Spinal cord (tissue), 10 donors: Measurements from ENCODE around the gene NUDCD3. TPM values are rescaled to one million over a fixed set of nuclear protein-coding genes. Genes with fewer than 3 reads are reported as not detected.

Experiments used
- DNase-seq, 6 donors: peaks; one replicate each; pipeline versions ENCODE4 v3.0.0 to v3.0.0-alpha.2; 2013 to 2015; ENCODE audit warnings: low spot score in 6 of 6, low read depth in 4 of 6
- H3K27ac ChIP-seq: one replicate; pipeline ENCODE4 v1.5.1; 2013; ENCODE audit warnings: low read depth, low read length, control low read depth
- H3K27me3 ChIP-seq: one replicate; pipeline ENCODE4 v1.6.1; 2013; ENCODE audit warnings: low read length; ENCODE audit not compliant: control insufficient read depth, insufficient read depth
- H3K36me3 ChIP-seq: one replicate; pipeline ENCODE4 v1.6.1; 2013; ENCODE audit warnings: low read length; ENCODE audit not compliant: control insufficient read depth, insufficient read depth
- H3K4me1 ChIP-seq: one replicate; pipeline ENCODE4 v1.6.1; 2013; ENCODE audit warnings: low read length; ENCODE audit not compliant: control insufficient read depth, insufficient read depth
- H3K4me3 ChIP-seq: one replicate; pipeline ENCODE4 v1.5.1; 2013; ENCODE audit warnings: low read depth, low read length, control low read depth
- H3K9me3 ChIP-seq: one replicate; pipeline ENCODE4 v1.6.1; 2013; ENCODE audit warnings: low read length; ENCODE audit not compliant: control insufficient read depth, insufficient read depth
- WGBS: methylation state at CpG from one replicate; pipeline ENCODE4 v1.1.5; 2013; ENCODE audit warnings: missing lambda C conversion rate; ENCODE audit not compliant: insufficient coverage; 5-methylcytosine and 5-hydroxymethylcytosine counted together
- polyA plus RNA-seq, 2 donors: library from polyadenylated mRNA; unstranded; fragments of 120-200 nt; gene quantifications; one replicate each; pipeline ENCODE4 v1.2.1, GENCODE V29; 2013; ENCODE audit not compliant: insufficient read length in 2 of 2
- total RNA-seq, 2 donors: library from RNA; depleted of rRNA in 1 of 2; stranded (reverse); fragments of 120-200 nt in 1 of 2; fragments of >200 nt in 1 of 2; gene quantifications; one replicate each; pipeline versions ENCODE4 v1.2.3 to v1.2.4, GENCODE V29; 2013 to 2014
- donor health status: healthy.

Gene NUDCD3
- total and polyA plus RNA-seq, 4 donors: 82.6 to 153 (median 124) TPM

GRCh38 chr7:44498230-44498954 lies 7.9 kb upstream of the NUDCD3 start:
- DNase-seq: no peak
- WGBS: 59% methylated on average over 2 of the region's 4 CpGs
- H3K27ac ChIP-seq: no peak overlapping the region
- no peaks in the 10 kb centered on the region for H3K36me3 ChIP-seq
- peaks cover 6% of the 10 kb centered on the region for H3K27me3 ChIP-seq
- no peaks in the 10 kb centered on the region for H3K4me1 ChIP-seq
- no peak overlapping the region for H3K4me3 ChIP-seq
- no peaks in the 10 kb centered on the region for H3K9me3 ChIP-seq

- Histone ChIP-seq H3K36me3 (no peaks in the 10 kb centered on the region), H3K4me3 (no peak overlapping the region), H3K27me3 (peaks cover 6% of the 10 kb centered on the region), H3K9me3 (no peaks in the 10 kb centered on the region), H3K27ac (no peak overlapping the region), H3K4me1 (no peaks in the 10 kb centered on the region)
- WGBS: no CpG with 5 or more reads among the region's 5 CpGs
- no peak for DNase-seq
Observed at GRCh38 chr7:44497155-44498027, 6.9 kb upstream of the NUDCD3 start.

GRCh38 chr7:44496385-44496784 lies 5.9 kb upstream of the NUDCD3 start:
- H3K4me3 ChIP-seq: no peak overlapping the region
- no peak for DNase-seq
- H3K36me3 ChIP-seq: no peaks in the 10 kb centered on the region
- H3K27ac ChIP-seq: no peak overlapping the region
- no CpG with 5 or more reads among the region's 1 CpG for WGBS
- H3K9me3 ChIP-seq: no peaks in the 10 kb centered on the region
- H3K27me3 ChIP-seq: peaks cover 2% of the 10 kb centered on the region
- H3K4me1 ChIP-seq: no peaks in the 10 kb centered on the region

- no peak overlapping the region for H3K4me3 ChIP-seq
- no peaks in the 10 kb centered on the region for H3K36me3 ChIP-seq
- H3K27ac ChIP-seq: no peak overlapping the region
- H3K4me1 ChIP-seq: peaks cover under 1% of the 10 kb centered on the region
- no peaks in the 10 kb centered on the region for H3K9me3 ChIP-seq
- H3K27me3 ChIP-seq: peaks cover 2% of the 10 kb centered on the region
- no peak for DNase-seq
- WGBS: no CpG with 5 or more reads among the region's 2 CpGs
Observed at GRCh38 chr7:44494960-44495359, 4.5 kb upstream of the NUDCD3 start.

- H3K4me3 ChIP-seq: peak overlapping the region; percentile 92
- H3K4me1 ChIP-seq: peaks cover 4% of the 10 kb centered on the region
- no peaks in the 10 kb centered on the region for H3K9me3 ChIP-seq
- no peaks in the 10 kb centered on the region for H3K36me3 ChIP-seq
- H3K27me3 ChIP-seq: no peaks in the 10 kb centered on the region
- WGBS: no CpG with 5 or more reads among the region's 3 CpGs
- H3K27ac ChIP-seq: no peak overlapping the region
- no peak for DNase-seq
Observed at GRCh38 chr7:44491229-44491628, 771 bp upstream of the NUDCD3 start.

- Histone ChIP-seq H3K36me3 (no peaks in the 10 kb centered on the region), H3K27ac (peak overlapping the region; percentile 98), H3K4me3 (peak overlapping the region; percentile 92), H3K4me1 (peaks cover 4% of the 10 kb centered on the region), H3K27me3 (no peaks in the 10 kb centered on the region), H3K9me3 (no peaks in the 10 kb centered on the region)
- no peak for DNase-seq
- under 1% methylated on average over 19 of the region's 19 CpGs for WGBS
Observed at GRCh38 chr7:44489955-44490350, 505 bp downstream of the NUDCD3 start.

- 100% methylated on average over 2 of the region's 3 CpGs for WGBS
- Histone ChIP-seq H3K4me1 (peaks cover 4% of the 10 kb centered on the region), H3K4me3 (peak overlapping the region; percentile 92)
Observed at GRCh38 chr7:44488955-44489354, 1.5 kb downstream of the NUDCD3 start.

GRCh38 chr7:44486693-44487092 lies 3.8 kb downstream of the NUDCD3 start:
- H3K9me3 ChIP-seq: peaks cover 2% of the 10 kb centered on the region
- H3K4me3 ChIP-seq: no peak overlapping the region
- H3K36me3 ChIP-seq: peaks cover 15% of the 10 kb centered on the region
- no peaks in the 10 kb centered on the region for H3K27me3 ChIP-seq
- WGBS: 100% methylated on average over 1 of the region's 1 CpG
- H3K27ac ChIP-seq: no peak overlapping the region
- peaks cover 4% of the 10 kb centered on the region for H3K4me1 ChIP-seq
- no peak for DNase-seq

More at GRCh38 chr7:44488955-44489354, 1.5 kb downstream of the NUDCD3 start:
- Histone ChIP-seq H3K9me3 (no peaks in the 10 kb centered on the region), H3K36me3 (peaks cover 1% of the 10 kb centered on the region), H3K27me3 (no peaks in the 10 kb centered on the region), H3K27ac (no peak overlapping the region)
- DNase-seq: no peak

GRCh38 chr7:44486001-44486400 lies 4.5 kb downstream of the NUDCD3 start:
- H3K4me3 ChIP-seq: no peak overlapping the region
- no peak for DNase-seq
- 75% methylated on average over 1 of the region's 4 CpGs for WGBS
- H3K36me3 ChIP-seq: peaks cover 15% of the 10 kb centered on the region
- peaks cover 2% of the 10 kb centered on the region for H3K9me3 ChIP-seq
- no peak overlapping the region for H3K27ac ChIP-seq
- H3K4me1 ChIP-seq: peaks cover 4% of the 10 kb centered on the region
- H3K27me3 ChIP-seq: no peaks in the 10 kb centered on the region
